ENCODE results near the gene HJV. TPM values are rescaled to one million over a fixed set of nuclear protein-coding genes. Genes with fewer than 3 reads are reported as not detected.

Gene HJV
- total RNA-seq, 1 experiment from 2014 or later: not detected

DNA sequence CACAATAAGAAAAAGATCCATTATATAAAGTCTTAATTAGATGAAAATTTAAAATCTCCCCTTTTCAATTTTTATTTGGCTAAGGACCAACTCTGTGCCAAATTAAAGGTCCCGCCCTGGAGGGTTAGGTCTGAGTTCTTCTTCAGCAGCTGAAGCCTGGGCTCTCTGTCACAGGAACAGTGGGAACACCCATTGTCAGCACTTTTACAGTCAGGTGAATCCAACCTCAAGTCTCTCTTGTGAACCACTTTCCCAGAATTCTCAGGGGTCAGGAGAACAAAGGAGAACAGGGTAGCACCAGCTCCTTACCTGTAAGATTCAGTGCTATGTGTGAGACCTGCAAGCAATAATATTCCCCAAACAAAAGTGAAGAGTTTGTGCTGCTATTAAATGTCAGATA lies 25.1 kb upstream of the HJV start:
- no peak overlapping the region for H2AFZ ChIP-seq (ENCODE audit: low read length)

More for the DNA sequence above, 25.1 kb upstream of the HJV start:
- Histone ChIP-seq H2AK5ac (ENCODE audit: insufficient read length, low read length) (no peak overlapping the region), H2BK12ac (ENCODE audit: insufficient read length, low read depth, low read length) (no peak overlapping the region), H3K79me2 (ENCODE audit: insufficient read depth, low read length) (no peaks in the 10 kb centered on the region), H4K91ac (ENCODE audit: insufficient read length, low read depth, low read length) (no peak overlapping the region), H2BK120ac (ENCODE audit: low read depth, low read length, poor library complexity, severe bottlenecking) (no peak overlapping the region), H4K5ac (ENCODE audit: insufficient read length, low read depth, low read length) (no peak overlapping the region), H3K79me1 (ENCODE audit: insufficient read depth, low read depth, low read length, poor library complexity, severe bottlenecking) (no peaks in the 10 kb centered on the region), H3K23me2 (ENCODE audit: insufficient read length, low read depth, low read length, poor library complexity, severe bottlenecking) (no peaks in the 10 kb centered on the region), H3K4ac (ENCODE audit: low read depth, low read length) (no peak overlapping the region), H3K4me2 (ENCODE audit: insufficient read depth, insufficient read length, low read length) (no peak overlapping the region), H2BK15ac (ENCODE audit: low read depth, low read length) (no peak overlapping the region), H3K23ac (ENCODE audit: insufficient read length, low read depth, low read length) (no peak overlapping the region), H3K9me3 (ENCODE audit: control insufficient read depth, low read depth, low read length) (no peaks in the 10 kb centered on the region), H3K27me3 (ENCODE audit: insufficient read depth, low read length) (no peaks in the 10 kb centered on the region), H3K14ac (ENCODE audit: insufficient read depth, low read length) (no peak overlapping the region), H4K8ac (replicated peaks; ENCODE audit: insufficient read length, low read depth, low read length) (no peak overlapping the region), H3T11ph (ENCODE audit: low read length) (no peak overlapping the region), H3K18ac (ENCODE audit: insufficient read length, low read depth, low read length) (no peak overlapping the region), H2BK20ac (ENCODE audit: low read depth, low read length, poor library complexity, severe bottlenecking) (no peak overlapping the region), H3K27ac (ENCODE audit: insufficient read length, low read depth, low read length) (no peak overlapping the region), H4K20me1 (ENCODE audit: control insufficient read depth, insufficient read depth, insufficient read length) (no peaks in the 10 kb centered on the region), H2BK5ac (ENCODE audit: insufficient read length, low read length) (no peak overlapping the region), H3K4me1 (ENCODE audit: insufficient read depth, low read length) (no peaks in the 10 kb centered on the region), H3K9ac (ENCODE audit: extremely low read depth, insufficient read length, low read length) (no peak overlapping the region), H3K56ac (ENCODE audit: insufficient read length, low read depth, low read length) (no peak overlapping the region)
- H3K27me3 Mint-ChIP-seq (ENCODE audit: low read depth): no peaks in the 10 kb centered on the region; the same call in 1 of the 2 replicates
- no peak for DNase-seq
- H3K4me3 Mint-ChIP-seq: no peak overlapping the region
- no peaks in the 10 kb centered on the region; a peak in 1 of 5 replicates for H3K9me3 Mint-ChIP-seq
- peaks cover 6 to 14% of the 10 kb centered on the region in 2 experiments for H3K4me1 Mint-ChIP-seq
- TF ChIP-seq CTCF (conservative IDR thresholded peaks at IDR 0.05): no peak
- no peak overlapping the region for H3K27ac Mint-ChIP-seq
- WGBS (ENCODE audit: extremely low coverage, insufficient read length, low lambda C conversion rate): no CpG with 5 or more reads among the region's 1 CpG
- no peaks in the 10 kb centered on the region for H3K36me3 Mint-ChIP-seq (ENCODE audit: insufficient read depth in 1 of 3, low read depth in 3 of 3)

All from H9 (cell line).